ENCODE results near the gene SRPK1. TPM values are rescaled to one million over a fixed set of nuclear protein-coding genes. Genes with fewer than 3 reads are reported as not detected.

Gene SRPK1
- total RNA-seq, 1 experiment from 2014 or later, result 89.4 TPM

DNA sequence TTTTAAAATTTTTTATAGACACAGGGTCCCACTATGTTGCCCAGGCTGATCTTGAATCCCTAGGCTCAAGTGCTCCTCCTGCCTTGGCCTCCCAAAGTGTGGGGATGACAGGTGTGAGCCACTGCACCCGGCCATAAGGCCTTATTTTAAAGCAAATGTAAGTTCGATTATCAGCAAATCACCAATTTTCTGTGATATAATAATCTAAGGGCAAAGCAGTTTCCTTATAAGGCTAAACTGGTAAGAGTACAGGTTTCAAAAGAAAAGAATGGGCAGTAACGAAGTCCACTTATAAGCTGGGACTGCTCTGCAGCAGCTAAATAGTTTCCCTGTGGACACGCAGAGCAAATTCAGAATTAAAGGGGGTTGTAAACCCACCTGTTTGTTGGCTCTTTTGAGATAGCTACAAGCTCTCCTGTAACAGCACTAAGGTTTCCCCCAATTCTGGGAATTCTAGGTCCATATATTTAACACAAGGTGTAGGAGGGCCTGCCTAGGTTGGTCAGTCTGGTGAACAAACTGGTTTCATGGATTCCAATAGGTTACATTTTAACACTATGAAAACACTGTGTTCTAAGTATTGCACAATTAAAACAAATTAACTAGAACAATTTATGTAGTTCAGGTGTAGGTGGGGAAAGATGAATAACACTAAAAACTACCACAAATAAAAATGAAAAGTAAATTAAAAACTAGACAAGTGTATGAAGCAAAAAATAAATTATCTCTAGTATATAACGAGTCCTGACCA, 89.5 kb downstream of the SRPK1 start:
- Histone ChIP-seq H4K20me1 (ENCODE audit: insufficient read depth) (no peaks in the 10 kb centered on the region), H2AFZ (ENCODE audit: low read depth, low read length, poor library complexity, severe bottlenecking) (no peak overlapping the region), H3K9me3 (ENCODE audit: control insufficient read depth in 1 of 2, insufficient read depth in 1 of 2, low read depth in 1 of 2, low read length in 2 of 2) (no peaks in the 10 kb centered on the region), H3K4me1 (ENCODE audit: control insufficient read depth in 1 of 2, insufficient read depth in 2 of 2, low read length in 2 of 2) (no peaks in the 10 kb centered on the region), H3K27me3 (ENCODE audit: insufficient read depth, low read length) (no peaks in the 10 kb centered on the region), H3K79me2 (ENCODE audit: insufficient read depth, low read length) (no peaks in the 10 kb centered on the region), H3K9me2 (ENCODE audit: insufficient read depth) (no peaks in the 10 kb centered on the region), H3K4me2 (ENCODE audit: low read length) (no peak overlapping the region), H3K9ac (ENCODE audit: low read length) (no peak overlapping the region), H3K27ac (ENCODE audit: low read depth, low read length) (no peak overlapping the region), H3K36me3 (ENCODE audit: control insufficient read depth in 1 of 2, insufficient read depth in 2 of 2, low read length in 2 of 2) (peaks cover 16 to 21% of the 10 kb centered on the region in 2 experiments; a peak in 2 of 4 replicates), H3K4me3 (replicated peaks in 1 of 2; ENCODE audit: low read depth in 1 of 2, low read length in 2 of 2) (no peak overlapping the region)
- TF ChIP-seq SP1 (IDR thresholded peaks at IDR 0.05; ENCODE audit: low read depth) (no peak), TCF7L2 (IDR thresholded peaks at IDR 0.05; ENCODE audit: borderline replicate concordance, extremely low read depth, insufficient read depth, insufficient read length) (no peak), POLR2A (IDR thresholded peaks at IDR 0.05; ENCODE audit: borderline replicate concordance, extremely low read depth, insufficient read depth, insufficient read length) (no peak), ZNF274 (IDR thresholded peaks at IDR 0.05; ENCODE audit: low read depth, low read length) (no peak), SIN3A (IDR thresholded peaks at IDR 0.05; ENCODE audit: low read depth) (no peak), FOSL1 (IDR thresholded peaks at IDR 0.05; ENCODE audit: low read depth) (no peak), YY1 (IDR thresholded peaks at IDR 0.05; ENCODE audit: extremely low read depth, insufficient replicate concordance, low read depth, low read length) (no peak), POLR2AphosphoS5 (IDR thresholded peaks at IDR 0.05; ENCODE audit: low read depth, low read length) (no peak; the same call in 1 of the 2 replicates), CEBPB (IDR thresholded peaks at IDR 0.05; ENCODE audit: low read depth) (no peak), MAX (IDR thresholded peaks at IDR 0.05) (no peak), EGR1 (IDR thresholded peaks at IDR 0.05; ENCODE audit: low read depth) (no peak), JUND (IDR thresholded peaks at IDR 0.05) (no peak), ELF1 (IDR thresholded peaks at IDR 0.05; ENCODE audit: borderline replicate concordance, low read depth) (no peak), SRF (IDR thresholded peaks at IDR 0.05; ENCODE audit: low read depth) (no peak), EZH2 (IDR thresholded peaks at IDR 0.05) (no peak), ZBTB33 (IDR thresholded peaks at IDR 0.05; ENCODE audit: extremely low read depth, insufficient replicate concordance, low read length) (no peak)
- TF ChIP-seq, protein P1, sequence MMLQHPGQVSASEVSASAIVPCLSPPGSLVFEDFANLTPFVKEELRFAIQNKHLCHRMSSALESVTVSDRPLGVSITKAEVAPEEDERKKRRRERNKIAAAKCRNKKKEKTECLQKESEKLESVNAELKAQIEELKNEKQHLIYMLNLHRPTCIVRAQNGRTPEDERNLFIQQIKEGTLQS (IDR thresholded peaks at IDR 0.05), result no peak
- TF ChIP-seq, protein P2, sequence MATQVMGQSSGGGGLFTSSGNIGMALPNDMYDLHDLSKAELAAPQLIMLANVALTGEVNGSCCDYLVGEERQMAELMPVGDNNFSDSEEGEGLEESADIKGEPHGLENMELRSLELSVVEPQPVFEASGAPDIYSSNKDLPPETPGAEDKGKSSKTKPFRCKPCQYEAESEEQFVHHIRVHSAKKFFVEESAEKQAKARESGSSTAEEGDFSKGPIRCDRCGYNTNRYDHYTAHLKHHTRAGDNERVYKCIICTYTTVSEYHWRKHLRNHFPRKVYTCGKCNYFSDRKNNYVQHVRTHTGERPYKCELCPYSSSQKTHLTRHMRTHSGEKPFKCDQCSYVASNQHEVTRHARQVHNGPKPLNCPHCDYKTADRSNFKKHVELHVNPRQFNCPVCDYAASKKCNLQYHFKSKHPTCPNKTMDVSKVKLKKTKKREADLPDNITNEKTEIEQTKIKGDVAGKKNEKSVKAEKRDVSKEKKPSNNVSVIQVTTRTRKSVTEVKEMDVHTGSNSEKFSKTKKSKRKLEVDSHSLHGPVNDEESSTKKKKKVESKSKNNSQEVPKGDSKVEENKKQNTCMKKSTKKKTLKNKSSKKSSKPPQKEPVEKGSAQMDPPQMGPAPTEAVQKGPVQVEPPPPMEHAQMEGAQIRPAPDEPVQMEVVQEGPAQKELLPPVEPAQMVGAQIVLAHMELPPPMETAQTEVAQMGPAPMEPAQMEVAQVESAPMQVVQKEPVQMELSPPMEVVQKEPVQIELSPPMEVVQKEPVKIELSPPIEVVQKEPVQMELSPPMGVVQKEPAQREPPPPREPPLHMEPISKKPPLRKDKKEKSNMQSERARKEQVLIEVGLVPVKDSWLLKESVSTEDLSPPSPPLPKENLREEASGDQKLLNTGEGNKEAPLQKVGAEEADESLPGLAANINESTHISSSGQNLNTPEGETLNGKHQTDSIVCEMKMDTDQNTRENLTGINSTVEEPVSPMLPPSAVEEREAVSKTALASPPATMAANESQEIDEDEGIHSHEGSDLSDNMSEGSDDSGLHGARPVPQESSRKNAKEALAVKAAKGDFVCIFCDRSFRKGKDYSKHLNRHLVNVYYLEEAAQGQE (IDR thresholded peaks at IDR 0.05; ENCODE audit: low read depth), result no peak
- TF ChIP-seq, protein P3, sequence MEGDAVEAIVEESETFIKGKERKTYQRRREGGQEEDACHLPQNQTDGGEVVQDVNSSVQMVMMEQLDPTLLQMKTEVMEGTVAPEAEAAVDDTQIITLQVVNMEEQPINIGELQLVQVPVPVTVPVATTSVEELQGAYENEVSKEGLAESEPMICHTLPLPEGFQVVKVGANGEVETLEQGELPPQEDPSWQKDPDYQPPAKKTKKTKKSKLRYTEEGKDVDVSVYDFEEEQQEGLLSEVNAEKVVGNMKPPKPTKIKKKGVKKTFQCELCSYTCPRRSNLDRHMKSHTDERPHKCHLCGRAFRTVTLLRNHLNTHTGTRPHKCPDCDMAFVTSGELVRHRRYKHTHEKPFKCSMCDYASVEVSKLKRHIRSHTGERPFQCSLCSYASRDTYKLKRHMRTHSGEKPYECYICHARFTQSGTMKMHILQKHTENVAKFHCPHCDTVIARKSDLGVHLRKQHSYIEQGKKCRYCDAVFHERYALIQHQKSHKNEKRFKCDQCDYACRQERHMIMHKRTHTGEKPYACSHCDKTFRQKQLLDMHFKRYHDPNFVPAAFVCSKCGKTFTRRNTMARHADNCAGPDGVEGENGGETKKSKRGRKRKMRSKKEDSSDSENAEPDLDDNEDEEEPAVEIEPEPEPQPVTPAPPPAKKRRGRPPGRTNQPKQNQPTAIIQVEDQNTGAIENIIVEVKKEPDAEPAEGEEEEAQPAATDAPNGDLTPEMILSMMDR (IDR thresholded peaks at IDR 0.05 in 2 of 3, conservative IDR thresholded peaks at IDR 0.05 in 1 of 3; ENCODE audit: borderline replicate concordance in 1 of 3, insufficient read depth in 1 of 3, low read depth in 2 of 3, low read length in 2 of 3), result no peak
- CTCF ChIA-PET, result no interaction called here
- no peak for DNase-seq (ENCODE audit: low read depth, low spot score)
- POLR2A ChIA-PET, result no interaction called here
- intact Hi-C loops (cut with micrococcal nuclease), result no loop called here
- BruUV-seq (replicated peaks), result no TSS peak
- RAD21 ChIA-PET (ENCODE audit: low non-redundant PET in 1 of 2, low total read pairs in 2 of 2, uncharacterized antibody in 2 of 2, unreplicated experiment in 2 of 2), result no interaction called here
- ATAC-seq, result peak; percentile 25; the same call in 1 of the 2 replicates

All from HCT116 (cell line).